GM18951 (cell line): ENCODE measurements around the gene DONSON.
"Not testable (repeated sequence)": the region's sequence is repeated elsewhere in the genome, so short reads cannot be mapped to it uniquely, and the experiment has no call there.

Source experiments
- POLR2A ChIP-seq: IDR thresholded peaks from 4 replicates; pipeline ENCODE4 v1.6.1; 2011; ENCODE audit warnings: mild to moderate bottlenecking; ENCODE audit not compliant: insufficient read length, insufficient read depth; ENCODE audit errors: extremely low read depth
- in situ Hi-C: fragments of 300-500 bp; cut with MboI; formaldehyde crosslinking; loops from one replicate; pipeline ENCODE4 v1.12.0; 2022; ENCODE audit warnings: low sequenced_read_pairs, mixed read lengths, inconsistent platforms; ENCODE audit not compliant: unreplicated experiment

The DONSON gene

GRCh38 chr21:33584455-33584854 is 4.0 kb downstream of the DONSON start:
- TF ChIP-seq POLR2A: no peak
- in situ Hi-C loops: no loop called here

GRCh38 chr21:33578959-33579542 is 9.4 kb downstream of the DONSON start:
- TF ChIP-seq POLR2A: no peak
- in situ Hi-C loops: no loop called here

GRCh38 chr21:33578214-33578613 is 10.3 kb downstream of the DONSON start:
- in situ Hi-C loops: no loop called here
- no peak for TF ChIP-seq POLR2A

- in situ Hi-C loops: not testable (repeated sequence)
Observed at GRCh38 chr21:33576741-33577141, 11.7 kb downstream of the DONSON start.

GRCh38 chr21:33572350-33572749 is 16.1 kb downstream of the DONSON start:
- in situ Hi-C loops: no loop called here
- no peak for TF ChIP-seq POLR2A

GRCh38 chr21:33569991-33570390 is 18.5 kb downstream of the DONSON start:
- in situ Hi-C loops: no loop called here
- no peak for TF ChIP-seq POLR2A

GRCh38 chr21:33568448-33568847 is 20.0 kb downstream of the DONSON start:
- TF ChIP-seq POLR2A: no peak
- in situ Hi-C loops: no loop called here

GRCh38 chr21:33567914-33568313 is 20.6 kb downstream of the DONSON start:
- TF ChIP-seq POLR2A: no peak
- in situ Hi-C loops: no loop called here

- TF ChIP-seq POLR2A: no peak
- in situ Hi-C loops: no loop called here
Observed at GRCh38 chr21:33566514-33566913, 22.0 kb downstream of the DONSON start.

- no peak for TF ChIP-seq POLR2A
- in situ Hi-C loops: no loop called here
Observed at GRCh38 chr21:33562389-33562788, 26.1 kb downstream of the DONSON start.

GRCh38 chr21:33561373-33561772 is 27.1 kb downstream of the DONSON start:
- in situ Hi-C loops: no loop called here
- TF ChIP-seq POLR2A: no peak

- in situ Hi-C loops: no loop called here
Observed at GRCh38 chr21:33560965-33561364, 27.5 kb downstream of the DONSON start.

GRCh38 chr21:33559813-33560212 is 28.7 kb downstream of the DONSON start:
- TF ChIP-seq POLR2A: no peak
- in situ Hi-C loops: no loop called here

More at GRCh38 chr21:33560965-33561364, 27.5 kb downstream of the DONSON start:
- TF ChIP-seq POLR2A: no peak

- in situ Hi-C loops: no loop called here
- TF ChIP-seq POLR2A: no peak
Observed at GRCh38 chr21:33558777-33559421, 29.6 kb downstream of the DONSON start.
